ENCODE results near the gene EDN2. TPM values are rescaled to one million over a fixed set of nuclear protein-coding genes. Genes with fewer than 3 reads are reported as not detected.

EDN2 gene
- total RNA-seq, 1 donor from 2014 or later: not detected

DNA sequence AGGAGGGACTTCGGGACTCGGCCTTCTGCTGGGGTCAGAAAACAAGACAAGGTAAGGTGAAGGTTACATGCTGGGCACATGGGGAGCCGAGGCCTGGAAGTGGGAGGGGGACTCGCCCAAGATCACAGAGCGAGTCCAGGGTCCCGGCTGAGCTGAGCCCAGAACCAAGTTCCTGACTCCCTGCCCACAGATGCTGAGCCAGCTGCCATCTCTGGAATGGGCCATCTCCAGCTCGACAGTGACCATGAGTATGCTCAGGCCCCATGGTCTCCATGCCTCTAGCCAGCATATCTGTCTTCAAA lies 26.7 kb upstream of the EDN2 start:
- H3K4me1 Mint-ChIP-seq (ENCODE audit: low read depth): peaks cover 1% of the 10 kb centered on the region
- H3K27ac Mint-ChIP-seq: no peak overlapping the region
- peaks cover 13% of the 10 kb centered on the region for H3K27me3 Mint-ChIP-seq
- no peaks in the 10 kb centered on the region for H3K9me3 Mint-ChIP-seq (ENCODE audit: low read depth)
- H3K4me3 Mint-ChIP-seq (ENCODE audit: low read depth): no peak overlapping the region
- H3K36me3 Mint-ChIP-seq (ENCODE audit: insufficient read depth): no peaks in the 10 kb centered on the region
- TF ChIP-seq, protein P1, sequence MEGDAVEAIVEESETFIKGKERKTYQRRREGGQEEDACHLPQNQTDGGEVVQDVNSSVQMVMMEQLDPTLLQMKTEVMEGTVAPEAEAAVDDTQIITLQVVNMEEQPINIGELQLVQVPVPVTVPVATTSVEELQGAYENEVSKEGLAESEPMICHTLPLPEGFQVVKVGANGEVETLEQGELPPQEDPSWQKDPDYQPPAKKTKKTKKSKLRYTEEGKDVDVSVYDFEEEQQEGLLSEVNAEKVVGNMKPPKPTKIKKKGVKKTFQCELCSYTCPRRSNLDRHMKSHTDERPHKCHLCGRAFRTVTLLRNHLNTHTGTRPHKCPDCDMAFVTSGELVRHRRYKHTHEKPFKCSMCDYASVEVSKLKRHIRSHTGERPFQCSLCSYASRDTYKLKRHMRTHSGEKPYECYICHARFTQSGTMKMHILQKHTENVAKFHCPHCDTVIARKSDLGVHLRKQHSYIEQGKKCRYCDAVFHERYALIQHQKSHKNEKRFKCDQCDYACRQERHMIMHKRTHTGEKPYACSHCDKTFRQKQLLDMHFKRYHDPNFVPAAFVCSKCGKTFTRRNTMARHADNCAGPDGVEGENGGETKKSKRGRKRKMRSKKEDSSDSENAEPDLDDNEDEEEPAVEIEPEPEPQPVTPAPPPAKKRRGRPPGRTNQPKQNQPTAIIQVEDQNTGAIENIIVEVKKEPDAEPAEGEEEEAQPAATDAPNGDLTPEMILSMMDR (IDR thresholded peaks at IDR 0.05; ENCODE audit: unreplicated experiment): no peak
- DNase-seq (ENCODE audit: low spot score, unreplicated experiment): no peak

DNA sequence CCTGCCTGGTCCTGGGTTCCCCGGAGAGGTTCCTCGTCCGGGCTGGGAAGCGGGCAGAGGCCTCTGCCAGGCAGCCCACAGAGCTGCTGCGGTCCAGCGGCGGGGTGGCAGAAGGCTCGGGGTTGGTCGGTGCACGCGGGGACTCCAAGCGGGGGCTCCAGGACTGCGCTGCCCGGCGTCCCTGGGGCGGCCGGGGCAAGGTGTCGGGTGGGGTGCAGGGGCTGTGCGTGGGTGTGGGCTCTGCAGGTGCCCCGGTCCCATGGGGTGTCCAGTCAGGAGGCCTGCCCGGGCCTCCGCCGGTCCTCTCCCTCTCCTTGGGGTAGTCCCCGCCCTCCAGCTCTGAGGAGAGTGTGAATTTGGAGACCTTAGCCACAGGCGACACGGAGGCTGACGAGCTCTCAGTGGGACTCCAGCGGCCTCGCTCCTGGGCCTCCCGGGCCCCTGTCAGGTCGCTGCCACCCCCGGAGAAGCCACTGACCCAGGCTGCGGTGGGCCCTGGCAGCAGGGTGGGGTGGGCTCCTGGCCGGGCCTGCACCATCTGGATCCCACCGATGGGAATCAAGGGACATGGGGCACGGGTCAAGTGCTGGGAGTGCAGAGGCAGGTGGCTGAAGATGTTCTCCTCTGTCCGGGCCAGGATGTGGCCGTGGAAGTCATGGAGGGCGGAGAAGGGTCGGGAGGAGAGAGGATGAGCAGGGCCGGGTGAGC lies 26.2 kb upstream of the EDN2 start:
- Mint-ChIP-seq H3K36me3 (ENCODE audit: insufficient read depth) (no peaks in the 10 kb centered on the region), H3K4me1 (ENCODE audit: low read depth) (peaks cover 1% of the 10 kb centered on the region), H3K27ac (no peak overlapping the region), H3K27me3 (peaks cover 14% of the 10 kb centered on the region), H3K4me3 (ENCODE audit: low read depth) (no peak overlapping the region), H3K9me3 (ENCODE audit: low read depth) (no peaks in the 10 kb centered on the region)
- TF ChIP-seq, protein P1 (IDR thresholded peaks at IDR 0.05; ENCODE audit: unreplicated experiment): no peak
- DNase-seq (ENCODE audit: low spot score, unreplicated experiment): no peak

DNA sequence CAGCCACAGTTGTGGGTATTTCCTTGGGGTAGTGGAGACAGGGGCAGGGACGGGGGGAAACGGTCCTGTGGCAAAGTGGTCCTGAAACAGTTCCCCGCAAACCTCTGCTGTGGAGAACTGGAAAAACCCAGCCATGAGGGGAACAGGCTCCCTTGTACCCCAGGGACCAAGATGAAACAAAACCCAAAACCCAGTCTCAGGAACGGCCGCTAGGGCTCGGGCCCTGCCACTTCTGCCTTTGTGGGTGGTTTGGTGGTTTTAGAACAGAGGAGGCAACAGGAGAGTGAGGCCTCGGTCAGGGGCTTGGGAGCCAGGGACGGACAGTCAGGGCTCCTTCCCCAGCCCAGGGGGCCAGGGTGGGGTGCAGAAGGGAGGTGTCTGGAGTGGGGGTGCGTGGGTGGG lies 24.8 kb upstream of the EDN2 start:
- Mint-ChIP-seq H3K27ac (no peak overlapping the region), H3K36me3 (ENCODE audit: insufficient read depth) (no peaks in the 10 kb centered on the region)
- no peak for DNase-seq (ENCODE audit: low spot score, unreplicated experiment)

DNA sequence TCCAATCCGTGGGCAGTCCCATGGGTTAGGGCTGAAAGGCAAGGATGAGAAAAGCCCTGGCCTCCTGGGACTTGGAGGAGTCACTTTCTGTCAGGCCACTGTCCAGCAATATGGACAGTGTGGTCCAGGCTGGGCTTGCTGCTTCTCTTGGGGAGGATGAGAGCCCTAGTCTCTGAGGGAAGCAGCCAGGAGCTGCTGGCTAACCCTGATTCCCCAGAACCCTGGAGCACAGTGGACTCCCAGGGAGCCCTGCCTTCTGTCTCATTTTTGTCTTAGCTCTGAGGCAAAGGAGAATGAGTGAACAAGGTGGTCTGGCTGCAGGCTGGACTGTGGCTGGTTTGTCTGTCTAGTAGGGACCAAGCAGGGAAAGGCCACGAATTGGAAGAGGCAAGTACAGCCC lies 23.8 kb upstream of the EDN2 start:
- Mint-ChIP-seq H3K9me3 (ENCODE audit: low read depth) (no peaks in the 10 kb centered on the region), H3K4me3 (ENCODE audit: low read depth) (no peak overlapping the region), H3K36me3 (ENCODE audit: insufficient read depth) (no peaks in the 10 kb centered on the region), H3K27ac (no peak overlapping the region), H3K4me1 (ENCODE audit: low read depth) (no peaks in the 10 kb centered on the region), H3K27me3 (peaks cover 25% of the 10 kb centered on the region)
- no peak for DNase-seq (ENCODE audit: low spot score, unreplicated experiment)
- TF ChIP-seq, protein P1 (IDR thresholded peaks at IDR 0.05; ENCODE audit: unreplicated experiment): no peak

More for the DNA sequence above, 24.8 kb upstream of the EDN2 start:
- Mint-ChIP-seq H3K27me3 (peaks cover 25% of the 10 kb centered on the region), H3K4me1 (ENCODE audit: low read depth) (no peaks in the 10 kb centered on the region), H3K4me3 (ENCODE audit: low read depth) (no peak overlapping the region), H3K9me3 (ENCODE audit: low read depth) (no peaks in the 10 kb centered on the region)
- TF ChIP-seq, protein P1 (IDR thresholded peaks at IDR 0.05; ENCODE audit: unreplicated experiment): no peak

DNA sequence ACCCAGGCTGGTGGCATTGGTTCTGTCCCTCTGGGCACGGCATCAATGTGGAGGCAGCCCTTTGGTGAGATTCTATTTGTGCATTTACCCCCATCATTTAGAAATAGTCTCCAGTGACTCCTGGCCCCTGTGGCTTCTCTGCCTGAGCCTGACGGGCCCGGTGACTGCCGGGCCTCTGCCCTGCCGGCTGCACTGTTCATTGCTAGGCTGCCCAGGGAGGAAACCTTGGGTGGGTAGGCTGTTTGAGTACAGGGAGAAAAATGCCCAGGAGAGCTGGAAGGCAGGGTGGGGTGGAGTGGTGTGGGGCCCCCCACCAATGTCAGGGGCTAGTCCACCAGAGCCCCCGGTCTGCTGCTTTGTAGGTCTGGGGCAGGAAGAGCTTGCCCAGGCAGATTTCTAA lies 23.4 kb upstream of the EDN2 start:
- H3K36me3 Mint-ChIP-seq (ENCODE audit: insufficient read depth): no peaks in the 10 kb centered on the region
- no peak overlapping the region for H3K4me3 Mint-ChIP-seq (ENCODE audit: low read depth)
- DNase-seq (ENCODE audit: low spot score, unreplicated experiment): no peak
- H3K27me3 Mint-ChIP-seq: peaks cover 25% of the 10 kb centered on the region
- no peaks in the 10 kb centered on the region for H3K9me3 Mint-ChIP-seq (ENCODE audit: low read depth)
- H3K4me1 Mint-ChIP-seq (ENCODE audit: low read depth): no peaks in the 10 kb centered on the region
- TF ChIP-seq, protein P1 (IDR thresholded peaks at IDR 0.05; ENCODE audit: unreplicated experiment): no peak
- no peak overlapping the region for H3K27ac Mint-ChIP-seq

Measured in progenitor cell of endocrine pancreas (in vitro differentiated cells).